RKO (cell line): Measurements from ENCODE around the gene CDH23.
A peak's percentile ranks its signal among the peaks of the same experiment; 100 is the strongest.

Source experiments
- DNase-seq: peaks from one replicate; pipeline ENCODE4 v3.0.0-alpha.2; 2016; ENCODE audit warnings: low spot score

Gene CDH23

DNA sequence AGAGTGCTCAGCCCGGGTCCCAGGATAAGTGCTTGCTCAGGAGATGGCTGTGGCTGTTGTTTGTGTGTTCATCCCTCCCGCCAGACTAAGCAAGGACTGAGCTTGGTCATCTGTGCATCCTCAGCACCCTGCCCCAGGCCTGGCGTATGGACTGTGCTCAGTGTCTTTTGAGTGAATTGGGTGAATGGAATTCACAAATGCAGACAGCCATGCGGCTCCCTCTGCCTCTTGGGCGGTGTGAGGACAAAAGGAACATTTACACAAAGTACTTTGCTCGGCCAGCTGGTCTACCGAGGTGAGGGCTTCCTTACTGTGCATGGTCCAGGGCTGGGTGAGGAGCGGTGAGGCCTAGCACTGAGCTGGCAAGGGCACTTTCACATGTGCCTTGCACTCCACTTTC lies 120.2 kb downstream of the CDH23 start:
- DNase-seq = no peak

DNA sequence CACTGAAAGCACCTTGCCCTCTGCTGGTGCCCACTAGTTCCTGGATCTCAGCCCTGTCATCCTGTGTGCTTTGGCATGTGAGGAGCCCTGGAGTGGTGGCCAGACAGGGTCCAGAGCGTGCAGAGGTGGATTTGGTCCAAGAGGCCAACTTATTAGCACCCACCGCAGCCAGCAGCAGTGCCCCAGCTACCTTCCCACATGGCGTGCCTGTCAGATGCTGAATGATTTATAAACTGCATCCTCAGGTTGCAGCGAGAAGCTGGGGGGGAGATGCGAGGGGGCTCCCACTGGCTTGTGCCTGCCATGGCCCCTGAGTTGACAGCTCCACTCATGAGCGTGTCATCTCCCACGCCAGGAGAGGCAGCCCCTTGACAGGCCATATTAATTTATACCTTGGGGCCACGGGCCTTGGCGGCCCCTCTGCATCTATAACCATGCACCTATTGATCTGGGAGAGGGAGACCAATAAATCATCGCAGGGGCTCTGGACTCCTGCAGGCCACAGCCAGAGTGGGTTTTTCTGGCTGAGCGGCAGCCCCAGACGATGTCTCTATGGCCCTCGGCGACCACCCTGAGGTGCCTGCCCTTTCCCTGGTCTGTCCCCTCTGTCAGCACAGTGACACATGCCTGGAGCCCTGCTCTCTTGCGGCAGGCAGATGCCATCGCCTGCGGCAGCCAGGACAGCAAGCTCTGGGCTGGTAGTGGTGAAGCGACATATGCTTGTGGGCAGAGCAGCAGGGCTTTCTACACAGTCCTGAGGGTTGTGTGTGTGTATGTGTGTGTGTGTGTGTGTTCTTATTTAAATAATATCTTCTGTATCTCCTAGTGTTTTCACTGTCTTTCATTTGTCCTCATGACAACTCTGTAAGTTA lies 120.8 kb downstream of the CDH23 start:
- DNase-seq = no peak

DNA sequence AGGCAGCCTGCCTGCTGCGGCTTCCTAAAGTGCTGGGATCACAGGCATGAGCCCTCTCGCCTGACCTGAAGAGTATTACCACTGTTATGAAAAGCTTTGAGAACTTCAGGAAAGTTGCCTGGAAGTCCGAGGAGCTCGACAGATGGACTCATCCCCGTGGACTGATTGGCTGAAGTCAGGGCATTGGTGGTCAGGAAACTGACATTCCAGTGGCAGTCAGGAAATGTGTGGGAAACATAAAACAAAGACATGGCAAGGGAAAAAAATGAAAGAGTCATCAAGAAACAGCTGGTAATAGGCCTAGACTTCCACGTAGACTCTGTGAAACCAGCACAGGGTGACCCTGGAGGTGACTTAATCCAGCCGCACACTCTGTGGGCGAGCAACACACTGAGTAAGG lies 123.3 kb downstream of the CDH23 start:
- no peak for DNase-seq

DNA sequence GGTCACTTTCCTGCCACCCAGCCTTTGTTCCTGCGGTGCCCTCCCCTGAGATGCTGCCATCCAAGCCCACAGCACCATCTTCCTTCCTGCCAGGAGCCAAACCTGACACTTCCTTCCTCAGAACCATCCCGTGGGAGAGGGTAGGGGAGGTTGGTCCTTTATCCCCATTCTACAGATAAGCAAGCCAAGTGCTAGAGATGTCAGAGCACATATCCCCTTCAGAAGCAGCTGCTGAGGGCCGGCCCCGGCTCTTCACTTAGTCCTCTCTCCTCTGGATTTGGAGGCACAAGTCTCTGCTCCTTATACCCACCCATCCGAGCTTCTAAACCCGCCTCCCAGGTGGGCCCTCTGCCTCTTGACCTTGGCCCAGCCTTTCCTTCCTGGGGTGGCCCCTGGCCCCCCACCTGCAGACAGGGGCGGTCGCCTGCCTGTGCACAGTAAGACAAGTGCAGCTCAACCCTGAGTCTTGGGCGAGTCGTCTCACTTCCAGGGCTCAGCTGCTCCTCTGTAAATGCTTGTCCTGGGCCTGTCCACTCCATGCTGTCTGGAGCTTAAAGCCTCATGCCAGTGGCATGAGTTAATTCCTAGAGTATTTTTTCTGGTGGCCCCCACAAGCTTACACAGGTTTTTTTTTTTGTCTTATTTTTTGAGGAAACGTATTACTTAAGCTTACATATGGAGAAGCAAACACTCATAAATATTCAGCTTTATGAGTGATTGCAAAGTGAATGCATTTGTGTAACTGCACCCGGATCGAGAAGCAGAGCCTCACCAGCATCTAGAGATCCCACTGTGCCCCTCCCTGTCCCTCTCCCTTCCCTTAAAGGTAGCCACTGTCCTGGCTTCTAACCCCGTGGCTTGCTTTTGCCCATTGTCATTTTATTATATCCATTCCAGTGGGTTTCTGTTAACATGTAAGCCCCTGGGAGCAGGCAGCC lies 125.1 kb downstream of the CDH23 start:
- no peak for DNase-seq

DNA sequence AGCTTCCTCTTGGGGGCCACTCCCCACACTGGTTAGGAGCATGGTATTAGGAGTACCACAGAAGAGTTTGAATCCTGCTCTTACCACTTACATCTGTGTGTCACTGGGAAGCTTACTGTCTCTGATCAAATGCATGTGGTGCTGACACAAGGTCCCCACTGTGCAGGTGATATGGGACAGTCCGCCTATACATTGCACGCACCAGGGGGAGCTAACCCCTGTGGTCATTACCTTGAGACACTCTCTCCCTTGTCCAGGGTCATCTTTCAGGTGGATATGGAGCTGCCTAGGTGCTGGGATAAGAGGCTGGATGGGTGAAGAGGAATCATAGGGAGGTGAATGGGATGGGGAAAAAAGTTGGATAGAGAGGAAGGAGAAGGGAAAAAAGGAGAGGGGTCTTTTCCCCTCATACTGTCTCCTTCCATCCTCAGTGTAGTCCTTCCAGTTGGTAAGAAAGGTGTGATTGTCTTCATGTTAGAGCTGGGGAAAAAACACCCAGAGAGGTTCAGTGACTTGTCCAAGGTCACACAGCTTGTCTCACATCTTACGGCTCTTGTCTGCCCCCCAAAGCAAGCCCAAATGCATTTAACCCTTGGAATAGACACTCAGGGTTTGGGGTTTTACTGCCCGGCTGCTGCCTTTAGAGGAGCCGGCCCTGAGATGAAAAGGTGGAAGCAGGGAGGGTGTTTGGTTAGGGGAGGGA lies 125.9 kb downstream of the CDH23 start:
- no peak for DNase-seq

DNA sequence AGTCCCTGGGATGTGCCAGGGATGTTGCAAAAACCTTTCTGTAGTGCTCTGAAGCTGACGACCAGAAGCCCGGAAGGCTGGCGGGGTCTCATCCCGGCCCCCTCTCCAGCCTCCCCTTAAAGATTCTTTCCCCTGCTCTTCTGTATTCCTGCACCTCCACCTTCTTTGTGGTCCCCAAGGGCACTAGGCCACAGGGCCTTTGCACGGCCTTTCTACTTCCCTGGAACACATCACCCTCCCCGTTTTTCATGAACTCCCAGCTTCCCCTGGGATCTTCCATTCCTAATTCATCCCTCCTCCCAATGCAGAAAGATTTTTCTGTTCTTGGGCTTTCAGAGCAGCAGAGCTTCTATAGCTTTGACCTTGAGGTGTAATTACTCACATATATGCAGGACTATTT lies 127.0 kb downstream of the CDH23 start:
- DNase-seq = no peak

DNA sequence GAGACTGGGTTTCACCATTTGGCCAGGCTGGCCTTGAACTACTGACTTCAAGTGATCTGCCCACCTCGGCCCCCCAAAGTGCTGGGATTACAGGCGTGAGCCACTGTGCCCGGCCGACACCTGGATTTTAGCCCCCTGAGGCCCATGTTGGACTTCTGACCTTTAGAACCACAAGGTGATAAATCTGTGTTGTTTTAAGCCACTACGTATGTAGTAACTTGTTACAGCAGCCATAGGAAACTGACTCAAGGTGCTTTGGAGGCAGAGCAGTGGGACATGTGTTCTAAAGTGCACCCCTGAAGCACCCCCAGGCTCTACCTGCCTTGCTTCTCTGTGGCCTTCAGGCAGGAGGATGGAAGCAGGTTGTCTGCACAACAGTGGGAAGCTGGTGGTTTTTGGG lies 128.4 kb downstream of the CDH23 start:
- no peak for DNase-seq

DNA sequence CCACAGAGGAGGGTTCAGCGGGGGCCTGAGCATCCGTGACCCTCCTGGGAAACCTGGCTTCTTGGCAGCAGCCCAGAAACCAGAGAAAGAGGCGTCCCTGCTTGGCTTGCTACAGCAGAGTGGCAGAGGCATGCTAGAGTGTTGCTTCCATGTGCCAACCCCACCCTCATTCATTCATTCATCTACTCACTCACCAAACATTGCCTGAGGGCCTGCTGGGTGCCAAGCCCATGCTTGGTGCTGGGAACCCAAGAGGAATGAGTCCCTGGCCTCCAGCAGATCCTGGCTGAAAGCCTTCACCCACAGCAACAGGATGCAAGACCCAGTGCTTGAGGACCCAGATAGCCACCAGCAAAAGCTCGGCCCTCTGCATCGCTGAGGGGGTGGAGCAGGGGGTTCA lies 129.0 kb downstream of the CDH23 start:
- no peak for DNase-seq

DNA sequence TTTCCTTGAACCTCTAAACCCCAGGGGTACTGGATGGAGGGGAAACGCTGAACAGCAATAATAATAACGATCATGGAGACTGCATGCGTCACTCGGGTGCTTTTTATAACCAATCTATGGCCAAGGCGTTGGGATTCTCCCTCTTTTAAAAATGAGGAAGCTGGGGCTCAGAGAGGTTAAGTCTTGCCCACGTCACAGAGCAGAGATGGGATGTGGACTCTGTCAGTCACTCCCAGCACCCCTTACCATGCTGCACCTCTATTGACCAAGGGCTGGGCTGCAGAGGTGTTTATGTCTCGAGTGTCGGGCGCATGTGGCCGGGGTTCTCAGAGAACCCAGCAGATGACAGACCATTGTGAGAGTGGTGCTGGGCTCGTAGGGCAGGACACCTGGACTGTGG lies 129.9 kb downstream of the CDH23 start:
- DNase-seq = no peak

DNA sequence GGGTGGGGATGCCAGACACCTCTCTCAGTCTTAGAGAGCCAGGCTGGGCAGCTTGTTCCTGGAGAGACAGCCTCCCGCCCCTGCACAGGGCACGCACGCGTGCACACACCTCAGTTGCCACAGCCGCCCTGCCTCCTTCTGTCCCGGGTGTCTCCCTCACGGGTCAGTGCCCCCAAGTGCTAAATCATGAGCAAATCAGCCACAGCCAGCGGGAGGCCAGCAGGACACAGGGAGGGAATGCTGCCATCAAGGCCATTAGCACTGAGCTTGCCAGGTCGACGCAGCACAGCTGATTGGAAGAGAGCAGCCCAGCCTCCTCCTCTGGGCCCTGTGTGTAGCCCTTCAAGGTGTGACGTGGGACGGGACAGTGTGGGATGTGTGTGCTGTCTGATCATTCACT lies 130.4 kb downstream of the CDH23 start:
- DNase-seq = no peak

DNA sequence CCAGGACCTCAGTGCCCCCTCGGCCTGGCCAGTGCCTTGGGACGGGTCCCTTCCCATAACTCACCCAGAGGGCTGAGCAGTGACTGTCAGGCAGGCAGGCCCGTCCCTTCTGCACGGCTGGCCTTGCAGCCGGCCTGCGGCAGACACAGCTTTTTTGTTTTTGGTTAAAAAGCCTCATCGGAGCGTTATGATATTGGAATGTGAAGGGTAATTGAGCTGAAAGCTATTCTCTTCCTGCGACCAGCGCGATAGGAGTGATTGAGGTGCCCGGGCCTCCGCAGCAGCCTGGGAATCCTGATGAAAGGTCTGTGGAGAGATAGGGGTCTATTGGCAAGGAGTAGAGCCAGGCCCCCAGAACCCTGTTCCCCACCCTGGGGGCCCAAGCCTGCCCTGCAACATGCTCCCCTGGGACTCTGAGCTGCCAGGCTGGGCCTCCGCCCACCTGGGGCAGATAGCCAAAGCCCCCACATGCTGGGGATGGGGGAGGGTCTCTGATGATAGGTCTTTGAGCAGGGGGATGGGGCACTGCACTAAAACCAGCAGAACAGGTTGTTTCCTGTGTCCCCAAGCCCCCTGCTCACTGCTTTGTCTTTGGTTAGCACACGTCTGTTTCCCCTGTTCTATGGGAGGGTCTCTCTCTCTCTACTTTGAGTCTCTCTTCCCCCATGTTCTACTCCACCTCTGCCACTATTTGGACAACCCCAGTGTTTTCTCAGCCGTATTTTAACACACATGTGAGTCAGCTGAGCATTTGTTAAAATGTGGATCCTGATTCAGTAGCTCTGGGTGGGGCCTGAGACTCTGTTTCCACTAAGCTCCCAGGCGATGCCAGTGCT lies 131.9 kb downstream of the CDH23 start:
- no peak for DNase-seq

DNA sequence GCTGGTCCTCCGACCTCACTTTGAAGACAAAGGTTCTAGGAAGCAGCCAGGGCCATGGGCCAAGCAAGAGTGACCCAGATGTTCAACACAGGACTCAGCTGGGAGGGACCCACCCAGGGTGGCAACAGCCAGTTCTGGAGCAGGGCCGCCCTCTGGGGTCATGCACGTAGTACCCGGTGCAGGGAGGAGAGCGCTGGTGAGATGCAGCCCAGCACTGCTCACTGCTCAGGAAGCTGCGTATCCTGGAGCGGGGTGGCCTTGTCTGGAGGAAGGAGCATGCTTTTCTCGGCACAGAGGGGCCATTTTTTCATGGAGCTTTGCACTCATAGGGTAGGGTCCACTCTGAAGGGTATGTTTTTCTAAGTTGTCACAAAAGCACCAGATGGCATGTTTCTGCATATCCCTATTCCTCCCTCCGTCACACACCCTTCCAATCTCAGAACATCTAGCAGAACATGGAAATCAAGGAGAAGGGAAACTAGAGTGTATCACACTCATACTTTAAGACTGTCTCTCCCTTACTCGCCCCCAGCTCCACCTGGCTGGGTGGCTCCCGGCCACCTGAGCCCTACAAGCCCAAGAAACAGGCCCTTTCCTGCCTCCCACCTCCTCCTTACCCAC lies 132.6 kb downstream of the CDH23 start:
- DNase-seq = no peak

DNA sequence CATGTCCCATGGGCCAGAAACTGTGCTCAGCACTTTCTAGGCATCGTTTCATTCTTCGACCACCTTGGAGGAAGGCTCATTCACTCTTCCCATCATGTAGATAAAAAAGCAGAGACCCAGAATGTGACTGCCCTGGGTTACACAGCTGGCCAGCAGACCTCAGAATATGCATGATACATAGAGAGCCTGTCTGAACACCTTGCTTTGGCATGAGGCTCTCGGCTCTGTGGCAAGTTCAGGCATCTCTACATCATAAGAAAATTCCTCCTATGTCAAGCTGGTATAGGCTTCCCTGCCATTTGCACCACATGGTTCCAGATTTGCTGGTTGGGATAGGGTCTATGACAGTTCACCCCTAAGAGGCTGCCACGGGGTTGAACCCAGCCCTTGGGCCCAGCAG lies 134.1 kb downstream of the CDH23 start:
- DNase-seq = no peak

DNA sequence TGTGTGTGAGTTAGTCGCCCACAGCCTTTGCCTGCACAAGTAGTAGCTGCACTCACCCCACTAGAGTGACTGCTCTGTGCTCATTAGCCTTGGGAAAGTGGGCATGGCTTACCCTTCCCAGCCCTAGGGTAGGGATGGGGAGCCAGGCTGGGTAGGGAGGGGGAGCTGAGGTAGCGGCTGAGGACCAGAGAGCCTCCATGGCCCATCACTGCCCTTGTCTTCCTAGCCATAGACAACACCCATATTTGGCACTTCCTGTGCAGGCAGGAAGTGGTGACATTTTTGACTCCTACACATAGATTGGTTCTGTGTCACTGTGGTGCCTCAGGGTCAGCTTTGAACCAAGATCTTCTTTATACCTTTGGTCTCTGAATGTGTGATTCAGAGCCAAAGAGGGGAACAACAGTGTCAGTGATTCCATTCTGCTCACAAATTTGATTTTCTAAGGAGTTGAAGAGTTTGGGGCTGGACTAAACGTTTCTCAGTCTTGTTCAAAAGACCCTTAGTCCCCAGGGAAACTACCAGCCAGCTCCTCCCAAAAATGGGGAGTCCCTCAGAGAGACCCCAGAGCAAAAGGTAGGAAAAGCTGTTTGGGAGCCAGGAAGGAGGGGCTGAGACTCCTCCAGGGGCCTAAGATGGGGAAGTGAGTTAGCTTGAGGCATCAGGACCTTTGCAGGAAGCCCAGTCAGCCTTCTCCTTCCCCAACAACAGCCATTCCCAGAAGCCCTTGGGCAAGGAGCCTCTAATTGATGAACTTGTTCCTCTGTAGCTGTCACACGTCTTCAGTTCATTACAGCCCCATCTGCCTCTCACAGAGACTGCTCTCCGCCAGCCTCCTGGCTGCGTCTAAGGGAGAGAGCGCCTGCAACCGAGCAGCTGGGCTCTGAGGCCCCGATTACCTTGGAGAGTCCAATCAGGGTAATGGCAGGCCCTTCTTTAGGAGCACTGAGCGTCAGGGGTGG lies 135.0 kb downstream of the CDH23 start:
- DNase-seq = peak; percentile 36

DNA sequence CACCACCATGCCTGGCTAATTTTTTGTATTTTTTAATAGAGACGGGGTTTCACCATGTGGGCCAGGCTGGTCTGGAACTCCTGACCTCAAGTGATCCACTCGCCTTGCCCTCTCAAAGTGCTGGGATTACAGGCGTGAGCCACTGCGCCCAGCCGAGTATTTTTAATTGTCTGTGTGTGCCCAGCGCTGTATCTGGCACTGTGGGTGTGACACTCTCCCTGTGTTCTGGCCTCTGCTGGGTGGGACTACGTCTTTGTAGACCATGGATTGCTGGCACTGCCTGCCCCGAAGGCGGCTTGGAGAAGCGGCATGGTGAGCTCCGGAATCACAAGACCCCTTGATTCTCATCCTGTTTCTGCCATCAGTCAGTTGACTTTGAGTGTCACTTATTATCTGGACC lies 136.2 kb downstream of the CDH23 start:
- DNase-seq = no peak

DNA sequence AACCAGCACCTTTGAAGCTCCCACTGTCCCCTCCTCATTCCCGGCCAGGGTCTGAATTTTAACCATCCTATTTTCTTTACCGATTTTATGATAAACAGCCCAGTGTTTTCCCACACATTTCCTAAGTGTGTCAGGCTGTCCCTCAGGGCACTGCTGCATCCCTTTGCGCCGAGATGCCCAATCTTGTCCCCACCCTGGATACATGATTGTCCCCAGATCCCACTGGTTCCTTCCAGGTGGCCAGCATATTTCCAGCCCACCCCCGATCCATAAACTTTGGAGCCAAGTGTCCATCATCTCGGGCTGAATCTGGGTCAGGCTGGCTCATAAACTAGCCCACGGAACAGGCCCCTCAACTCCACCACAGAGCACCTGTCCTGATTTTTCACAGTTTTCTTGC lies 137.2 kb downstream of the CDH23 start:
- no peak for DNase-seq

DNA sequence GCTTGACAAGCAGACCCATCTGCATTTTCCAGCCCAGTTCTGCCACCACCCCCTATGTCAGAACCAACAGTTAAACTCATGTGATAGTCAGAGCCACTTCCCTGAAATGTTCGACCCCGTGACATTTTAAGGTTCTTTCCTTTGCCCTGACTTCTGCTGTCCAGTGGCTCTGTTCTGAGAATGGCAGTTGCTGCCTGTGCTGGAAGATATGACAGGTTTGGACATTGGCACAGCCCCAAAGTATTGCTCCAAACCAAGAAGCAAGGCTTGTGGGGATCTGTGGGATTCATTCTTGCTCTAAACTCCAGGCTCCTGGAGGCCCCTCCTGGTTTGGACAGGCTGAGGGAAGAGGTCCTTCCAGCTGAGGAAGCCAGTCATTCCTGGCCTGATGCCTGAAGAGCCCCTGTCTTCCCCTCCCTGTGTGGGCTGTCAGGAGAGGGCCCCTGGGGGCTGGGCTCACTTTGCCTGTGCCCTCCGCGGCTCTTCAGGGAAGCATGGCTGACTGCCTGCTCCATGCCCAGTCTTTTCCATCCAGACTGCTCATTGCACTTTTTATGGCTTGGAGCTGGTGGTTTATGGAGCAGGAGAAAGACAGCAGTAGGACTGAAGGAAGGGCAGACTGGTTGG lies 138.0 kb downstream of the CDH23 start:
- no peak for DNase-seq

DNA sequence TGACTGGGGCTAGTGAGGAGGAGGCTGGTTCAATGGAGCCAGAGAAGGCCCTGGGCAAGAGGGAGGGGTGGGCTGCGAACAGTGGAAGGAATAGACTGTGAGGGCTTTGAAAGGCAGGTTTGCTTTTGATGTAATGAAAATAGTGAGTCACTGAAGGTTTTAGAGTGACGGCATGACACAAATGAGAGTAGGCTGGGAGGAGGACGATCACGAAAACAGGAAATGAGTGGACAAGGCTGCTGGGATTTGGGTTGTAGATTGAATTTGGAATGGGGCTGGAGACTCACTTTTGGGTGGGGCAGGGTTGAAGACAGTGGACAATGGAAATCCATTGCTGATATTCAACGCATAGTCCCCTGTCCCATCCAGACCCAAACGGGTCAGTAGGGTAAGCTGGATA lies 139.6 kb downstream of the CDH23 start:
- DNase-seq = peak; percentile 28

DNA sequence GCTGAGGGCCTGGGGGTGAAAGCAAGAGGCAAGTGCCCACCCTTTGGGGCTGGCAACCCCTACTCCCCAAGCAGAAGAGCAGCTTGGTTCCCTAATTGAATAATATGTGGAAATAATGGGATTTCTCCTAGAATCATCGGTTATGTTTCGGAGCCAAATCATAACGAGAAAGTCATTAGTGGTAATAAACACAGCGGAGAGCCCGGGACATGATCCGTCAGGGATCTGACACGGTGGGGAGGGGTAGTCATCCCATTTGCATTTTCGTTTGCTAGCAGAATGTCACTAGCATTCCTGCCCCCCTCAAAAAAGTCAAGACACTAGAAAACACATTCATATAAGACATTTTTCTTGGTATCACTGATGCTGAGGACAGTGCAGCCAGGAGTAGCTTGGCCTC lies 140.4 kb downstream of the CDH23 start:
- no peak for DNase-seq

DNA sequence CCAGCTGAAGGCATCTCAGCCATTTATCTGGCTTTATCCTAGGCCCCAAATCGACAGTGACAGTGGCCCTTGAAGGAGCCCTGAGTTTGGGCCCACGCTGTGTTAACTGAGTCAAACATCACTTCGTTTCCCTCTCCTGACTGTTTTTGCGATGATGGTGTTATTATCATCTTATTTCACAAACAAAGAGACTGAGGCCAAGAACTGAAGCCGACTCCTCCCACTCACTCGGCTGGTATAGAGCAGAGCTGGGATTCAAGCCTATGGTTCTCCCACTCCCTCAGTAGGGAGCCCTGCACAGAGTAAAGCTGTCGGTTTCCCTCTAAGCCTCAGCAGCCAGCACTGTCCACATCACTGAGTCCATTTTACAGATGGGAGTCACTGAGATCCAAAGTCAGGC lies 141.0 kb downstream of the CDH23 start:
- DNase-seq = no peak
